Stimulated activated CD4-positive, alpha-beta T cell treated with anti-CD3 and anti-CD28 coated beads, Interleukin-12 subunit alpha, Interleukin-12 subunit beta, amount 100 ng/mL, for 4 hours (primary cell): ENCODE data around the gene SENP7.
"Not testable (repeated sequence)": the region's sequence is repeated elsewhere in the genome, so short reads cannot be mapped to it uniquely, and the experiment has no call there.

Experiments
- DNase-seq: peaks from one replicate; pipeline ENCODE4 v3.0.0-alpha.2; 2020

Gene SENP7

GRCh38 chr3:101519685-101520365 is 6.8 kb upstream of the SENP7 start:
- DNase-seq = no peak

GRCh38 chr3:101518421-101518871 is 5.4 kb upstream of the SENP7 start:
- DNase-seq = peak; percentile 19

- DNase-seq = no peak
Observed at GRCh38 chr3:101513419-101513986, 491 bp upstream of the SENP7 start.

- DNase-seq = no peak
Observed at GRCh38 chr3:101512396-101512645, 691 bp downstream of the SENP7 start.

DNA sequence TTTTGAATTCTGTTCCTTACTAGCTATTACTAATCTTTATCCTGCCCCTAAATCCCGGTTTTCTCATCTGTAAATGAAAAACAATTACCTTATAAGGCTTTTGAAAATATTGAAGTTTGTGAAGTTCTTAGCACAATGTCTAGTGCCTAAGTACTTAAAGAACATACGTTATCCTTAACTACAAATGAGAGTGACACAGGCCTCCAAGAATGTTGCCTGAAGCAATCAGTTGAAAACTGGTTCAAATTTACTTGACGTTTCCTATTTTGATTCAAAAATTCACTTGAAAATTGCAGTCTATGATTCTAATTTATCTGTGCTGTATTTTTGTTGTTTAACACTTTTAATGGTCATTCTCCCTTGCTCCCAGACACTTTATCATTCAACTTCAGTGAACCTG is 3.2 kb downstream of the SENP7 start:
- DNase-seq = no peak

DNA sequence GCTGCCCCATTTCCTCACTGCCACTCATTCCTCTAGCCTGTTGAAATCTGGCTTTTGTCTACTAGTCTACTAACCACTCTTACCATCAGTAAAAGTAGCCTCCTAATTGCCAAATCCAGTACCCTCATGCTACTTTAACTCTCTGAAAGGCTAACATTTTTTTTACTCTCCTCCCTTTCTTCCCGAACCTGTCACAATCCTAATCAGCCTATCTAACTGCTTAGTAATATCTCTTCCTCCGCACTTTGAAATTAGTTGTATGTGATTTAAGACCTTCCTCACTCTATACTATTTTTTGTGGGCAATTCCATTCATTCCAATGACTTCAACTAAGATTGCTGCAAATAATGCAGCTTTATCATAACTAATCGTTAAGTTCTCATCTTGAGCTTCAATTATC is 3.7 kb downstream of the SENP7 start:
- no peak for DNase-seq

DNA sequence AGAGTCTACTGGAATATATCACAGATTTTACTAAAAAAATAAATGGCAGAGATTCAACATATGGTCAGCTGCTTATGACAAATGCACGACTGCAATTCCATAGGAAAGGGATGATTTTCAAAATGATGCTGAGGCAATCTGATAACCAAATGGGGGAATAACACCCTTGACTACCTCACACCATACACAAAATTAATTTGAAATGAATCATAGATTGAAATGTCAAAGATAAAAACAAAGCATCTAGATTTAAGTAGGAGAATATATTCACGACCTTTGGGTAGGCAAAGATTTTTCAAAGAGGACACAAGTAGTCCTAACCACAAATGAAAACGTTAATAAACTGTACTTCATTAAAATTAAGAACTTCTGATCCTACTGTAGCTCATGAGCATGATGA is 11.2 kb downstream of the SENP7 start:
- DNase-seq = no peak

DNA sequence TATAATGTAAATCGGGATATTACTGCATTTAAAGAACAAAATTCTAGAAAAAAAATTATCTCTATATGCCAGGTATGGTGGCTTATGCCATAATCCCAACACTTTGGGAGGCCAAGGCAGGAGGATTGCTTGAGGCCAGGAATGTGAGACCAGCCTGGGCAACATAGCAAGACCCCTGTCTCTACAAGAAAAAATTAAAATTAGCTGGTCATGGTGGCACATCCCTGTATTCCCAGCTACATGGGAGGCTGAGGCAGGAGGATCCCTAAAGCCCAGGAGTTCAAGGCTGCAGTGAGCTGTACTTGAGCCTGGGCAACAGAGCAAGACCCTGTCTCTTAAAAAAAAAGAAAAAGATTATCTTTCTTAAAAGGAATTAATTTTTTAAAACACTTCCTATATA is 12.8 kb downstream of the SENP7 start:
- DNase-seq = no peak

DNA sequence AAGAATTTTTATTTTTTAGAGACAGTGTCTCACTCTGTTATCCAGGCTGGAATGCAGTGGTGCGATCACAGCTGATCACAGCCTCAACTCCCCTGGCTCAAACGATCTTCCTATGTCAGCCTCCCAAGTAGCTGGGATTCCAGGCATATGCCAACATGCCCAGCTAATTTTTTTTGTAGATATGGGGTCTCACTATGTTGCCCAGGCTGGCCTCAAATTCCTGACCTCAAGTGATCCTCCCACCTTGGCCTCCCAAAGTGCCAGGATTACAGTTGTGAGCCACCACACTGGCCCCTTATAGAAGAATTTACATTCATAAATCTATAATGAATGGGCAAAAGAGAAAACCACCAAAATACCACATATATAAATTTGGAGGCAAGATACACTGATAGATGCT is 15.2 kb downstream of the SENP7 start:
- DNase-seq = no peak

- no peak for DNase-seq
Observed at GRCh38 chr3:101495552-101495951, 17.5 kb downstream of the SENP7 start.

DNA sequence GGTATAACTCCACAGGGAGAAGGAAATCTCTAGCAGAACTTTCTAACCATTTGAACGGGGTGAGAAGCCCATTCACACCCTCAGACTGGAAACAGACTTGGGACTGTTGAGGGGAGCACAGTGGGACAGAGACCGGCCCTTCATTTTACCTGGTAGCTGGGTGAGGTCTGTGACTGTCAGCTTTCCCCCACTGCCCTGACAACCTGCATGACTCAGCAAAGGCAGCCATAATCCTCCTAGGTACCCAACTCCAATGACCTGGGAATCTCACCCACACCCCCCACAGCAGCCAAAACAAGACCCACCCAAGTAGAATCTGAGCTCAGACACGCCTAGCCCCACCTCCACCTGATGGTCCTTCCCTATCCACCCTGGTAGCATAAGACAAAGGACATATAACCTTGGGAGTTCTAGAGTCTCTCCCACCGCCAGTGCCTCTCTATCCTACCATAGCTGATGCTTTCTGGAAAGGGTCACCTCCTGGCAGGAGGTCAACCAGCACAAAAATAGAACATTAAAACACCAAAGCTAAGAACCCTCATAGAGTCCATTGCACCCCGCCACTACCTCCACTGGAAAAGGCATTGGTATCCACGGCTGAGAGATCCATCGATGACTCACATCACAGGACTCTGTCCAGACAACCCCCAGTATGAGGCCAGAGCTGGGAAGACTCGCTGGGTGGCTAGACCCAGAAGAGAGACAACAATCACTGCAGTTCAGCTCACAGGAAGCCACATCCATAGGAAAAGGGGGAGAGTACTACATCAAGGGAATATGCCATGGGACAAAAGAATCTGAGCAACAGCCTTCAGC is 28.0 kb downstream of the SENP7 start:
- no peak for DNase-seq

DNA sequence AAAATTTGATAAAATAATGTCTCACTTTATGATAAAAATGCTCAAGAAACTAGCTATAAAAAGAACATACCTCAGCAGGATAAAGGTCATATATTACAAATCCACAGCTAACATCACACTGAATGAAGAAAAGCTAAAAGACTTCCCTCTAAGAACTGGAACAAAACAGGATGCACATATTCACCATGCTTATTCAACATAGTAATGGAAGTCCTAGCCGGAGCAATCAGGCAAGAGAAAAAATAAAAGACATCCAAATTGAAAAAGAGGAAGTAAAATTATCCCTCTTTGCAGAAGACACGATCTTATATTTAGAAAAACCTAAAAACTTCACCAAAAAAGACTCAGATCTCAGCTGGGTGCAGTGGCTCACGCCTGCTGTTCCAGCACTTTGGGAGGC is 34.0 kb downstream of the SENP7 start:
- no peak for DNase-seq

DNA sequence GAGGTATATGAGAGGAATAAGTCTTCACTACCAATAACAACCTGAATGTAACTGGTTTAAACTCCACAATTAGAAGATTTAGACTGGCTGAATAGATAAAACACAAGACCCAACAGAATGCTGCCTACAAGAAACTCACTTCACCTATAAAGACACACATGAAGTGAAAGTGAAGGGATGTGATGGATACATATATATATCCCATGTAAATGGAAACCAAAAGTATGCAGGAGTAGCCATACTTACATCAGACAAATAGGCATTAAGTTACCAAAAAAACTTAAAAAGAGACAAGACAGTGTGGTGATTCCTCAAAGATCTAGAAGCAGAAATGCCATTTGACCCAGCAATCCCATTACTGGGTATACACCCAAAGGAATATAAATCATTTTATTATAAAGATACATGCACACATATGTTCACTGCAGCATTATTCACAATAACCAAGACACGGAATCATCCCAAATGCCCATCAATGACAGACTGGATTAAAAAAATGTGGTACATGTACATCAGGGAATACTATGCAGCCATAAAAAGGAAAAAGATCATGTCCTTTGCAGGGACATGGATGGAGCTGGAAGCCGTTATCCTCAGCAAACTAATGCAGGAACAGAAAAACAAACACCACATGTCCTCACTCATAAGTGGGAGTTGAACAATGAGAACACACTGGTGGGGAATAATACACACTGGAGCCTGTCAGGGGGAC is 38.0 kb downstream of the SENP7 start:
- DNase-seq = not testable (repeated sequence)

GRCh38 chr3:101468676-101469075 is 44.3 kb downstream of the SENP7 start:
- not testable (repeated sequence) for DNase-seq

DNA sequence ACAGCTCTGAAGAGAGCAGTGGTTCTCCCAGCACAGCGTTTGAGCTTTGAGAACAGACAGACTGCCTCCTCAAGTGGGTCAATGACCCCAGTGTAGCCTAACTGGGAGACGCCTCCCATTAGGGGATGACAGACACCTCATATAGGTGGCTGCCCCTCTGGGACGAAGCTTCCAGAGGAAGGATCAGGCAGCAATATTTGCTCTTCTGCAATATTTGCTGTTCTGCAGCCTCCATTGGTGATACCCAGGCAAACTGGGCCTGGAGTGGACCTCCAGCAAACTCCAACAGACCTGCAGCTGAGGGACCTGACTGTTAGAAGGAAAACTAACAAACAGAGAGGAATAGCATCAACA is 45.7 kb downstream of the SENP7 start:
- DNase-seq = not testable (repeated sequence)

- no peak for DNase-seq
Observed at GRCh38 chr3:101466465-101467309, 46.3 kb downstream of the SENP7 start.

DNA sequence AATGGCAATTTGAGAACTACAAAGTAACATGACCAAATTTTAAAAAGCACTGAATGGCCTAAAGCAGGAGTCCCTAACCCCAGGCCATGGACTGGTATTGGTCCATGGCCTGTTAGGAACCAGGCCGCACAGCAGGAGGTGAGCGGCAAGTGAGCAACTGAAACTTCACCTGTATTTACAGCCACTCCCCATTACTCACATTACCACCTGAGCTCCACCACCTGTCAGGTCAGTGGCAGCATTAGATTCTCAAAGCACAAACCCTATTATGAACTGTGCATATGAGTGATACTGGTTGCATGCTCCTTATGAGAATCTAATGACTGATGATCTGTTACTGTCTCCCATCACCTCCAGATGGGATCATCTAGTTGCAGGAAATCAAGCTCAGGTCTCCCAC is 48.8 kb downstream of the SENP7 start:
- DNase-seq = no peak

- no peak for DNase-seq
Observed at GRCh38 chr3:101461451-101461850, 51.6 kb downstream of the SENP7 start.

DNA sequence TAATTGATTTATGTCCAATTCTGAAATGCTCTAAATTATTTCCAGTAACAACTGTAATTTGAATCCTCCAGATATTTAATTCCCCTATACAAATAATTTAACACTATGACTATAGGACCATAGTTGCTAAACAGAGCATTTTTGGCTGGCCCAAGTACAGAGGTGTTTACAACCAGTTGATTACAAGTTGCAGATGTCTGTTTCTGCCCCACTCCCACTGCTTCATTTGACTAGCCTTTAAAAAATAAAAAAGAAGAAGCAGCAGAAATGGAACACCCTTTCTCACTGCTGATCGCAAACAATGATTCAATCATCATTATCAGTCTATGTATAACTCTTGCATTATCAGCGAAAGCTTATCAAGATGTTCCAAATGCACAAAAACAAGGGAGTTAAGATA is 54.6 kb downstream of the SENP7 start:
- DNase-seq = no peak

DNA sequence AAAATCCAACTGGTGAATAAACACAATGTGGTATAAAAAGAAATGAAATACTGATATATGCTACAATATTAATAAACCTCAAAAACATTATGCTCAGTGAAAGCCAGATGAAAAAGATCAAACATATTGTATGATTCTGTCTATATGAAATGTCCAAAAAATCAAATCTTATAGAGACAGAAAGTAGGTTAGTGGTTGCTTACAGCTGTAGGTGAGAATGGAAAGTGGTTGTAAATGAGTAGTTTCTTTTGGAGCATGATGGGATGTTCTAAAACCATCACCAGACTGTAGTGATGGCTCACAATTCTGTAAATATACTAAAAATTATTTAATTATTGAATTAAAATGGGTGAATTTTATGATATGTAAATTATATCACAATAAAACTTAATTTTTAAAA is 58.4 kb downstream of the SENP7 start:
- DNase-seq = no peak

- no peak for DNase-seq
Observed at GRCh38 chr3:101453961-101454360, 59.1 kb downstream of the SENP7 start.

- not testable (repeated sequence) for DNase-seq
Observed at GRCh38 chr3:101438641-101439040, 74.4 kb downstream of the SENP7 start.

DNA sequence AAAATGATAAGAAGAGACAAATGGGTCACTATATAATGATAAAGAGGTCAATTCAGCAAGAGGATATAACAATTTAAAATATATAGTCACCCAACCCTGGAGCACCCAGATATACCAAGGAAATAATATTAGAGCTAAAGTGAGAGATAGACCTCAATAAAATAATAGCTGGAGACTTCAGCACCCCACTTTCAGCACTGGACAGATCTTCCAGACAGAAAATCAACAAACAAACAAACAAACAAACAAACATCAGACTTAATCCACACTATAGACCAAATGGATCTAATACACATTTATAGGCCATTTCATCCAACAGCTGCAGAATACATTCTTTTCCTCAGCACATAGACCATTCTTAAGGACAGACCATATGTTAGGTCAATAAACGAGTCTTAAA is 79.4 kb downstream of the SENP7 start:
- DNase-seq = no peak
